IPS DF 6.9 (cell line): ENCODE data around the gene SUGP1.
"Not testable (repeated sequence)": the region's sequence is repeated elsewhere in the genome, so short reads cannot be mapped to it uniquely, and the experiment has no call there.

Source experiments
- DNase-seq: peaks from one replicate; pipeline ENCODE4 v3.0.0-alpha.2; 2013; ENCODE audit warnings: low read depth, low spot score
- H3K27ac ChIP-seq: one replicate; pipeline ENCODE4 v1.5.1; 2013; ENCODE audit warnings: low read length, control low read depth
- H3K27me3 ChIP-seq: 2 replicates; pipeline ENCODE4 v1.6.1; 2013; ENCODE audit warnings: mild to moderate bottlenecking, low read length; ENCODE audit not compliant: control insufficient read depth, insufficient read depth
- H3K36me3 ChIP-seq: 2 replicates; pipeline ENCODE4 v1.6.1; 2013; ENCODE audit warnings: low read length; ENCODE audit not compliant: control insufficient read depth, insufficient read depth
- H3K4me1 ChIP-seq: 2 replicates; pipeline ENCODE4 v1.6.1; 2013; ENCODE audit warnings: low read length; ENCODE audit not compliant: control insufficient read depth, insufficient read depth
- H3K4me3 ChIP-seq: 2 replicates; pipeline ENCODE4 v1.5.1; 2013; ENCODE audit warnings: mild to moderate bottlenecking, low read length
- H3K9me3 ChIP-seq: 2 replicates; pipeline ENCODE4 v1.6.1; 2013; ENCODE audit warnings: low read length, inconsistent platforms; ENCODE audit not compliant: control insufficient read depth, insufficient read depth
- WGBS: extraction: QIAGEN DNeasy Blood & Tissue Kit; methylation state at CpG from one replicate; pipeline ENCODE4 v1.1.7; 2013; ENCODE audit warnings: mixed read lengths, missing lambda C conversion rate; ENCODE audit not compliant: insufficient read length, insufficient coverage; 5-methylcytosine and 5-hydroxymethylcytosine counted together

SUGP1 gene

GRCh38 chr19:19256072-19256969, 64.0 kb downstream of the SUGP1 start:
- DNase-seq: no peak
- Histone ChIP-seq H3K4me1 (peaks cover 3% of the 10 kb centered on the region), H3K4me3 (no peak overlapping the region), H3K36me3 (peaks cover 6% of the 10 kb centered on the region; the same call in 1 of the 2 replicates), H3K27me3 (peaks cover 2% of the 10 kb centered on the region; the same call in 1 of the 2 replicates), H3K9me3 (no peaks in the 10 kb centered on the region), H3K27ac (no peak overlapping the region)
- no CpG with 5 or more reads among the region's 17 CpGs for WGBS

GRCh38 chr19:19253409-19253808, 66.9 kb downstream of the SUGP1 start:
- not testable (repeated sequence) for H3K36me3 ChIP-seq, H3K9me3 ChIP-seq, H3K27me3 ChIP-seq, H3K27ac ChIP-seq, DNase-seq, H3K4me1 ChIP-seq, H3K4me3 ChIP-seq
- WGBS: no CpG with 5 or more reads among the region's 6 CpGs

- no CpG with 5 or more reads among the region's 5 CpGs for WGBS
- no peak overlapping the region for H3K27ac ChIP-seq
- peaks cover 4% of the 10 kb centered on the region; the same call in 1 of the 2 replicates for H3K27me3 ChIP-seq
- H3K9me3 ChIP-seq: no peaks in the 10 kb centered on the region
- H3K36me3 ChIP-seq: no peaks in the 10 kb centered on the region
- H3K4me3 ChIP-seq: no peak overlapping the region
- DNase-seq: no peak
- H3K4me1 ChIP-seq: no peaks in the 10 kb centered on the region
These were observed 70.0 kb downstream of the SUGP1 start for GRCh38 chr19:19250196-19250801.

GRCh38 chr19:19240476-19240875, 79.8 kb downstream of the SUGP1 start:
- Histone ChIP-seq H3K4me3 (no peak overlapping the region), H3K27me3 (no peaks in the 10 kb centered on the region), H3K36me3 (no peaks in the 10 kb centered on the region), H3K4me1 (no peaks in the 10 kb centered on the region), H3K27ac (no peak overlapping the region), H3K9me3 (no peaks in the 10 kb centered on the region)
- WGBS: no CpG with 5 or more reads among the region's 9 CpGs
- no peak for DNase-seq

GRCh38 chr19:19239675-19240074, 80.6 kb downstream of the SUGP1 start:
- no peak overlapping the region for H3K27ac ChIP-seq
- no peak for DNase-seq
- no peaks in the 10 kb centered on the region for H3K4me1 ChIP-seq
- no peak overlapping the region for H3K4me3 ChIP-seq
- H3K36me3 ChIP-seq: no peaks in the 10 kb centered on the region
- no peaks in the 10 kb centered on the region for H3K27me3 ChIP-seq
- no peaks in the 10 kb centered on the region for H3K9me3 ChIP-seq

- Histone ChIP-seq H3K9me3 (no peaks in the 10 kb centered on the region), H3K36me3 (no peaks in the 10 kb centered on the region), H3K4me1 (no peaks in the 10 kb centered on the region), H3K4me3 (no peak overlapping the region), H3K27ac (no peak overlapping the region), H3K27me3 (no peaks in the 10 kb centered on the region)
- no peak for DNase-seq
- WGBS: no CpG with 5 or more reads among the region's 18 CpGs
These were observed 82.0 kb downstream of the SUGP1 start for GRCh38 chr19:19238126-19238894.

- H3K4me3 ChIP-seq: no peak overlapping the region
- no peaks in the 10 kb centered on the region for H3K27me3 ChIP-seq
- no peaks in the 10 kb centered on the region for H3K9me3 ChIP-seq
- DNase-seq: no peak
- H3K27ac ChIP-seq: no peak overlapping the region
- no peaks in the 10 kb centered on the region; the same call in 1 of the 2 replicates for H3K4me1 ChIP-seq
- H3K36me3 ChIP-seq: no peaks in the 10 kb centered on the region
These were observed 84.1 kb downstream of the SUGP1 start for GRCh38 chr19:19236173-19236572.

GRCh38 chr19:19234220-19234816, 86.0 kb downstream of the SUGP1 start:
- no peak overlapping the region for H3K4me3 ChIP-seq
- no peak for DNase-seq
- no peak overlapping the region for H3K27ac ChIP-seq
- H3K4me1 ChIP-seq: no peaks in the 10 kb centered on the region; the same call in 1 of the 2 replicates
- H3K27me3 ChIP-seq: no peaks in the 10 kb centered on the region
- H3K36me3 ChIP-seq: no peaks in the 10 kb centered on the region
- WGBS: no CpG with 5 or more reads among the region's 2 CpGs
- no peaks in the 10 kb centered on the region for H3K9me3 ChIP-seq

GRCh38 chr19:19232261-19232721, 88.0 kb downstream of the SUGP1 start:
- WGBS: no CpG with 5 or more reads among the region's 19 CpGs

GRCh38 chr19:19230999-19231398, 89.3 kb downstream of the SUGP1 start:
- Histone ChIP-seq H3K9me3 (no peaks in the 10 kb centered on the region), H3K27me3 (no peaks in the 10 kb centered on the region; the same call in 1 of the 2 replicates), H3K4me1 (no peaks in the 10 kb centered on the region; the same call in 1 of the 2 replicates), H3K36me3 (no peaks in the 10 kb centered on the region), H3K27ac (no peak overlapping the region), H3K4me3 (no peak overlapping the region)
- no CpG with 5 or more reads among the region's 9 CpGs for WGBS
- no peak for DNase-seq

More at GRCh38 chr19:19232261-19232721, 88.0 kb downstream of the SUGP1 start:
- no peaks in the 10 kb centered on the region for H3K36me3 ChIP-seq
- no peaks in the 10 kb centered on the region for H3K9me3 ChIP-seq
- H3K27me3 ChIP-seq: no peaks in the 10 kb centered on the region
- H3K27ac ChIP-seq: no peak overlapping the region
- H3K4me1 ChIP-seq: no peaks in the 10 kb centered on the region; the same call in 1 of the 2 replicates
- DNase-seq: no peak
- no peak overlapping the region for H3K4me3 ChIP-seq
